Stimulated activated CD8-positive, alpha-beta memory T cell treated with anti-CD3 and anti-CD28 coated beads, Interleukin-7, amount 100 ng/mL, for 48 hours (primary cell): ENCODE results near the gene COL6A1.

Experiments used
- DNase-seq, 2 donors: peaks; one replicate each; pipeline ENCODE4 v3.0.0-alpha.2; 2020; ENCODE audit warnings: low read depth in 1 of 2; ENCODE audit errors: extremely low read depth in 1 of 2

The COL6A1 gene

GRCh38 chr21:45979651-45980050 is 1.9 kb upstream of the COL6A1 start:
- DNase-seq = no peak

- no peak for DNase-seq
These were observed 1.3 kb upstream of the COL6A1 start for GRCh38 chr21:45980271-45980670.

GRCh38 chr21:45980697-45981096 is 873 bp upstream of the COL6A1 start:
- no peak for DNase-seq

- no peak for DNase-seq
These were observed 655 bp downstream of the COL6A1 start for GRCh38 chr21:45982092-45982757.

- DNase-seq = no peak
These were observed 1.4 kb downstream of the COL6A1 start for GRCh38 chr21:45982758-45983648.

- no peak for DNase-seq
These were observed 2.0 kb downstream of the COL6A1 start for GRCh38 chr21:45983649-45983965.

GRCh38 chr21:45983981-45984551 is 2.5 kb downstream of the COL6A1 start:
- no peak for DNase-seq

GRCh38 chr21:45984584-45985095 is 3.1 kb downstream of the COL6A1 start:
- DNase-seq = no peak

- no peak for DNase-seq
These were observed 4.1 kb downstream of the COL6A1 start for GRCh38 chr21:45985471-45986315.

- no peak for DNase-seq
These were observed 4.9 kb downstream of the COL6A1 start for GRCh38 chr21:45986316-45987051.

GRCh38 chr21:45987121-45987711 is 5.6 kb downstream of the COL6A1 start:
- DNase-seq = no peak

- no peak for DNase-seq
These were observed 7.1 kb downstream of the COL6A1 start for GRCh38 chr21:45988366-45989347.

- no peak for DNase-seq
These were observed 7.9 kb downstream of the COL6A1 start for GRCh38 chr21:45989355-45990048.

GRCh38 chr21:45990049-45990711 is 8.6 kb downstream of the COL6A1 start:
- no peak for DNase-seq

GRCh38 chr21:45990741-45991605 is 9.4 kb downstream of the COL6A1 start:
- no peak for DNase-seq

- DNase-seq = no peak
These were observed 10.2 kb downstream of the COL6A1 start for GRCh38 chr21:45991606-45992300.
